Measurements from ENCODE around the gene TMEM119.

TMEM119 gene

DNA sequence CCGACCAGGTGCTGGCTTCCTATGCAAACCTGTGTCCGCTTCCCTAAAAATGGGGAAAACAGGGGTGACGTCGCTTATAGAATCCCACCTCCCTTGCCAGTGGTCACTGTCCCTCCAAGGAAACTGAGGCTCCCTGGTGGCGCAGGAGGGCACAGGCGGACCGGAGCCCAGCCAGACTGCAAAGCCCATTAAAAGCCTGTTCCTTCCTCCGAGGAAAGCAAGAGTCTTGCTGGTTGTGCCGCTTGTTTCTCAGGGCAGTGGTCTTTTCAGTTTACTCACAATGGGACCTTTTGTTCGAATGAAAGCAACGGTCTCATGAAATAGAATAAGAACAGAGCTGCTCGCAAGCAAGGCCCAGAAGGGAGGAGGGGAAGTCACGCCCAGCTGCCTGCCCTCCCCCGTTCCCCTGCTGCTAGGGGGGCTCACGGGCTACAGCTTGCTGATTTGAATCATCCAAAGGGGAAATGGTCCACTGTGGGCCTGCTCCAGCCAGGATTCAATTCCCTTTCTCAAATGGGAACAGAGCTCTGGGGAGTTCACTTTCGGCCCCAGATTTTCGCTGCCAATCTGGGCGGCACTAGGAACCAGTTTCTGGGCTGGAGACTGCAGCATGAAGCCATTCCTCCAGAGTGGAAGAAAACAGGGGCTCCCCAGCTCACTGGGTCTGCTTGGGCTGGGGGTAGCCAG is 40.4 kb upstream of the TMEM119 start:
- DNase-seq (ENCODE audit: low spot score), result no peak
- in situ Hi-C loops (cut with MboI; ENCODE audit: low pct_unique_long_range_greater_than_20kb, low sequenced_read_pairs, unreplicated experiment), result no loop called here
- TF ChIP-seq, protein P1, sequence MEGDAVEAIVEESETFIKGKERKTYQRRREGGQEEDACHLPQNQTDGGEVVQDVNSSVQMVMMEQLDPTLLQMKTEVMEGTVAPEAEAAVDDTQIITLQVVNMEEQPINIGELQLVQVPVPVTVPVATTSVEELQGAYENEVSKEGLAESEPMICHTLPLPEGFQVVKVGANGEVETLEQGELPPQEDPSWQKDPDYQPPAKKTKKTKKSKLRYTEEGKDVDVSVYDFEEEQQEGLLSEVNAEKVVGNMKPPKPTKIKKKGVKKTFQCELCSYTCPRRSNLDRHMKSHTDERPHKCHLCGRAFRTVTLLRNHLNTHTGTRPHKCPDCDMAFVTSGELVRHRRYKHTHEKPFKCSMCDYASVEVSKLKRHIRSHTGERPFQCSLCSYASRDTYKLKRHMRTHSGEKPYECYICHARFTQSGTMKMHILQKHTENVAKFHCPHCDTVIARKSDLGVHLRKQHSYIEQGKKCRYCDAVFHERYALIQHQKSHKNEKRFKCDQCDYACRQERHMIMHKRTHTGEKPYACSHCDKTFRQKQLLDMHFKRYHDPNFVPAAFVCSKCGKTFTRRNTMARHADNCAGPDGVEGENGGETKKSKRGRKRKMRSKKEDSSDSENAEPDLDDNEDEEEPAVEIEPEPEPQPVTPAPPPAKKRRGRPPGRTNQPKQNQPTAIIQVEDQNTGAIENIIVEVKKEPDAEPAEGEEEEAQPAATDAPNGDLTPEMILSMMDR (IDR thresholded peaks at IDR 0.05; ENCODE audit: extremely low read depth, insufficient read depth, missing control alignments), result no peak

DNA sequence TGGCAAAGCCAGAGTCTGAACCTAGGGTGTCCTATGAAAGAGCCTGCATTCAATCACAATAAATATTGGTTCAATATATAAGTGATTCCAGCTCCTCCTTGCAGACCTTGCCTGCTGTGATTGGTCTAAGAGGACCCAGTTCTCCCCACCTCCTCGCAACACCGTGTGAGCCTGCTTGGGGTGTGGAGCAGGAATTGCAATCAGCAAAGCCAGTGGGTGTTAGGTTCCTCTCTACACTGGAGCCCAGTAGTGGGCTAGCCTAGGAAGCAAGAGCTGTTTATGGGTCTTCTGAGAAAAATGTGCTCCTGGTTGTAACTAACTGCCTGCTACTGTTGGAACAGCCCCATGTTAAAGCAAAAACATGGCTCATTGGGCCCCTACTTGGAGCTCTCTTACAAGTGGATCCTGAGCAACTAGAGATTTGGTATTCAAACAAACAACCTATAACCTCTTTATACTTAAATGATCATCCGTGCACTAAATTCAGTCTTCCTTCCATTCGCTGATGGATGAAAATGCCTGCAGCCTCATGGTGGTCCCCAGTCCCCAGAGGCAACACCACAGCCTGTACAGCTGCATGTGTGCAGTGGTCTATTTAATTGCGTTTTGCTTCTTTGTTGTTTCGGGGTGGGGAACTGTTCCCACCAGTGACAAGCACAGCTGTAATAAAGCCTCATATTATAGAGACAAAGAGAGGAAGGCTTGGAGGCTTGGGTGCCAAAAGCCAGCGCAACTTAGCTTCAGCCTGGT is 39.5 kb upstream of the TMEM119 start:
- TF ChIP-seq, protein P1 (IDR thresholded peaks at IDR 0.05; ENCODE audit: extremely low read depth, insufficient read depth, missing control alignments), result no peak
- DNase-seq (ENCODE audit: low spot score), result no peak
- in situ Hi-C loops (cut with MboI; ENCODE audit: low pct_unique_long_range_greater_than_20kb, low sequenced_read_pairs, unreplicated experiment), result no loop called here

DNA sequence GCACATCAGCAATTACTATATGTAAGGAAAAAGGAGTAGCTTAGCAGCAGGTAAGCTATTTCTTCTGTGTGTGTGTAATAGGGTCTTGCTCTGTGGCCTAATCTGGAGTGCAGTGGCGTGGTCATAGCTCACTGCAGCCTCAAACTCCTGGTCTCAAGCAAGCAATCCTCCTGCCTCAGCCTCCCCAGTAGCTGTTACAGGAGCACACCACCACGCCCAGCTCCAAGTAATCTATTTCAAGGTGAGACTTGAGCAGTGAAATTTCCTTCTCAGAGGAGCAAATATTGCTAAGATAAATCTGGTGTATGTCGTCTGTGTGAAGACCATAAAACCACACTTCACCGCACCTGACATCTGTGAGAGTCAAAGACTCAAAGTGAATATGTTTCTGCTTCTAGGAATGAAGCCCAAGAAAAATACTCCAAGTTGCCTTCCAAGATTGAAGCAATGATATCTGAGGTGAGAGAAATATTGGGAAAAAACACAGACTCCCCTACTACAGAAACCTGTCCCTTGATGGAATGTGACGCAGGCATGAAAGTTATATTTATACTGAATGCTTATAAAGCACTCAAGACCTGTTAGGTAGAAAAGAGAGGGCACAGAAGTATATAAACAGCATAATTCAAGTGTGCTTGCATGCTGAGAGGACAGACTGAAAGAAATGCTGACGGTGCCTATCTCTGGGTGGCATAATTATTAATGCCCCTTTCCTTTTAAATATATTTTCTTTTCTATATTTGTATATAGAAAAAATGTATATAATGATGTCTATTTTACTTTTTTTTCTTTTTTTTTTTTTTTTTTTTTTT is 38.3 kb upstream of the TMEM119 start:
- in situ Hi-C loops (cut with MboI; ENCODE audit: low pct_unique_long_range_greater_than_20kb, low sequenced_read_pairs, unreplicated experiment), result no loop called here
- DNase-seq (ENCODE audit: low spot score), result no peak
- TF ChIP-seq, protein P1 (IDR thresholded peaks at IDR 0.05; ENCODE audit: extremely low read depth, insufficient read depth, missing control alignments), result no peak

DNA sequence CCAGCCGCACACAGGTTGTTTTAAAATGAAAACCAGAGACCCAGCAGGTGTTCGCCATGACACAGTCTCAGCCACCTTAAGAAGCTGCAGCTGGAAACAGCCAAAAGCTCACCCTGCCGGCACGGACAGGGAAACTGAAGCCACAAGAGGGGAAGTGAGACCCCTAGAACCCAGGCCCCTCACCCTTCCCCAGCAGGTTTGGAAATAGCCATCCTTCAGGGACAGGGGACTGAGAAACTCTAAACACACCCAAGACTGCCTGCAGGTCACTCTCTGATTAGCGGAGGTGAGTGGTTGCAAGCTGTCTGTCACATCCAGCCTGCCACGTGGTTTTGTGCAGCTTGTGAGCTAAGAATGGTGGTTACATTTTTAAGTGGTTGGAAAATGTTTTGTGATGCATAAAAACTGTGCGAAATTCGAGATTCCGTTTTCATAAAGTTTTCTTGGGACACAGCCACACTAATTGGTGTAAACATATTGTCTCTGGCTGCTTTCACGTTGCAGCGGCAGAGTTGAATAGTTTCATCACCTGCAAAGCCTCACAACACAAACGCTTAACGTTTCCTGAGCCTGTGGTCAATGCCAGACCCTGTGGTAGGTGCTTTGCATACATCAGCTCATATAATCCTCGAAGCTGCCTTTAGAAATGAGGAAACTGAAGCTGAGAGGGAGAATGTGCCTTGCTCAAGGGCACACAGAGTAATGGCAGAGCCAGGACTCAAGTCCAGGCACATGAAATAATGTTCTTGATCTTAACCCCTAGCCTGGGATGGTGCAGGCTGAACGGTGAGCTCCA is 37.5 kb upstream of the TMEM119 start:
- DNase-seq (ENCODE audit: low spot score), result peak; percentile 80
- in situ Hi-C loops (cut with MboI; ENCODE audit: low pct_unique_long_range_greater_than_20kb, low sequenced_read_pairs, unreplicated experiment), result no loop called here
- TF ChIP-seq, protein P1 (IDR thresholded peaks at IDR 0.05; ENCODE audit: extremely low read depth, insufficient read depth, missing control alignments), result no peak

DNA sequence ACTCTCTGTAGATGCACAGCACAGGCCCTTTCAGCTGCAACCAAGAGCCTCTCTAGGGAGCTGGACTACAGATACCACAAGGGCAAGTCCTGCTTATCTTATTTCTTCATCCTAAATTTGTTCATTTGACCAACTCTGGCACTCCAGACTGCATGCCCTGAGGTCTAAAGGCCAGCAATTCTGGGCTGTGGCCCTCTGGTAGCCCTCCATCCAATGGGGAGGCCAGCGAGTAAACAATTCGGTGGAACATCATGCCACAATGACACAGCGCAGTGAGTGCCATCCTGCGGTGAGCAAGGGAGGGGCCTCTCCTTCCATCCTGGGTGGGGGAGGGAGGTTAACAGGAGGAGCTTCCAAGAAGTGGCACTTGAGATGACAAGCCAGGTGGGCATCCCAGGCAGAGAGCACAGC is 36.5 kb upstream of the TMEM119 start:
- DNase-seq (ENCODE audit: low spot score), result no peak
- TF ChIP-seq, protein P1 (IDR thresholded peaks at IDR 0.05; ENCODE audit: extremely low read depth, insufficient read depth, missing control alignments), result no peak
- in situ Hi-C loops (cut with MboI; ENCODE audit: low pct_unique_long_range_greater_than_20kb, low sequenced_read_pairs, unreplicated experiment), result no loop called here

Measured in GM13977 (cell line).